ENCODE measurements around the gene PDE1C. TPM values are rescaled to one million over a fixed set of nuclear protein-coding genes. Genes with fewer than 3 reads are reported as not detected.

Gene PDE1C
- total and polyA plus RNA-seq, 2 donors (not counting 1 experiment from before 2014, with no cell fraction given) = 0.52 TPM; not detected in 1

GRCh38 chr7:31851119-31851518 is 219.1 kb downstream of the PDE1C start:
- ChIA-PET POLR2A (no interaction called here), CTCF (no interaction called here)
- H3K27me3 ChIP-seq (replicated peaks in 1 of 4; ENCODE audit: control extremely low read depth in 1 of 4, control insufficient read depth in 3 of 4, insufficient read depth in 4 of 4, low read length in 3 of 4) = no peaks in the 10 kb centered on the region
- WGBS (ENCODE audit: insufficient coverage) = 100% methylated on average over 1 of the region's 2 CpGs
- H3K79me2 ChIP-seq (ENCODE audit: control insufficient read depth, insufficient read depth, low read length) = no peaks in the 10 kb centered on the region
- no peaks in the 10 kb centered on the region for H3K4me1 ChIP-seq (ENCODE audit: control insufficient read depth in 2 of 2, insufficient read depth in 2 of 2, low read length in 2 of 2)
- Mint-ChIP-seq H3K27me3 (no peaks in the 10 kb centered on the region), H3K4me1 (no peaks in the 10 kb centered on the region), H3K9me3 (ENCODE audit: insufficient read depth) (no peaks in the 10 kb centered on the region), H3K27ac (no peak overlapping the region), H3K4me3 (no peak overlapping the region)
- H3K9ac ChIP-seq (ENCODE audit: low read length) = no peak overlapping the region
- TF ChIP-seq CTCF (IDR thresholded peaks at IDR 0.05) (no peak), EZH2 (IDR thresholded peaks at IDR 0.05; ENCODE audit: borderline replicate concordance, insufficient read depth, low read depth, low read length, poor library complexity, severe bottlenecking) (no peak)
- ATAC-seq (ENCODE audit: low read depth) = no peak
- no peak overlapping the region for H3K4me3 ChIP-seq (ENCODE audit: control extremely low read depth in 1 of 5, extremely low read depth in 1 of 5, insufficient read depth in 1 of 5, low read depth in 2 of 5, low read length in 4 of 5)
- no peak for DNase-seq
- H4K20me1 ChIP-seq (ENCODE audit: control insufficient read depth, insufficient read depth, low read length, poor library complexity, severe bottlenecking) = no peaks in the 10 kb centered on the region
- no peak overlapping the region for H2AFZ ChIP-seq (ENCODE audit: insufficient read depth, low read depth, low read length, poor library complexity, severe bottlenecking)
- H3K4me2 ChIP-seq (replicated peaks; ENCODE audit: low read depth, low read length, poor library complexity, severe bottlenecking) = no peak overlapping the region
- H3K9me3 ChIP-seq (ENCODE audit: control extremely low read depth in 1 of 3, control insufficient read depth in 2 of 3, insufficient read depth in 1 of 3, low read length in 2 of 3) = no peaks in the 10 kb centered on the region
- no peak overlapping the region for H3K27ac ChIP-seq (ENCODE audit: low read length in 2 of 2)
- intact Hi-C loops (cut with micrococcal nuclease) = no loop called here
- no peaks in the 10 kb centered on the region for H3K36me3 ChIP-seq (replicated peaks in 1 of 2; ENCODE audit: control extremely low read depth in 1 of 2, control insufficient read depth in 1 of 2, extremely low read depth in 1 of 2, insufficient read depth in 2 of 2, low read length in 1 of 2)

GRCh38 chr7:31850601-31851000 is 219.6 kb downstream of the PDE1C start:
- Histone ChIP-seq H3K9ac (ENCODE audit: low read length) (no peak overlapping the region), H3K27ac (ENCODE audit: low read length in 2 of 2) (no peak overlapping the region), H3K9me3 (ENCODE audit: control extremely low read depth in 1 of 3, control insufficient read depth in 2 of 3, insufficient read depth in 1 of 3, low read length in 2 of 3) (no peaks in the 10 kb centered on the region), H2AFZ (ENCODE audit: insufficient read depth, low read depth, low read length, poor library complexity, severe bottlenecking) (no peak overlapping the region), H3K4me3 (ENCODE audit: control extremely low read depth in 1 of 5, extremely low read depth in 1 of 5, insufficient read depth in 1 of 5, low read depth in 2 of 5, low read length in 4 of 5) (no peak overlapping the region), H3K36me3 (replicated peaks in 1 of 2; ENCODE audit: control extremely low read depth in 1 of 2, control insufficient read depth in 1 of 2, extremely low read depth in 1 of 2, insufficient read depth in 2 of 2, low read length in 1 of 2) (no peaks in the 10 kb centered on the region), H4K20me1 (ENCODE audit: control insufficient read depth, insufficient read depth, low read length, poor library complexity, severe bottlenecking) (no peaks in the 10 kb centered on the region), H3K4me1 (ENCODE audit: control insufficient read depth in 2 of 2, insufficient read depth in 2 of 2, low read length in 2 of 2) (no peaks in the 10 kb centered on the region), H3K27me3 (replicated peaks in 1 of 4; ENCODE audit: control extremely low read depth in 1 of 4, control insufficient read depth in 3 of 4, insufficient read depth in 4 of 4, low read length in 3 of 4) (no peaks in the 10 kb centered on the region), H3K4me2 (replicated peaks; ENCODE audit: low read depth, low read length, poor library complexity, severe bottlenecking) (no peak overlapping the region), H3K79me2 (ENCODE audit: control insufficient read depth, insufficient read depth, low read length) (no peaks in the 10 kb centered on the region)
- DNase-seq (no peak), ATAC-seq (ENCODE audit: low read depth) (no peak)
- no peaks in the 10 kb centered on the region for H3K9me3 Mint-ChIP-seq (ENCODE audit: insufficient read depth)
- H3K4me3 Mint-ChIP-seq = no peak overlapping the region
- intact Hi-C loops (cut with micrococcal nuclease) = no loop called here
- ChIA-PET POLR2A (no interaction called here), CTCF (no interaction called here)
- no peaks in the 10 kb centered on the region for H3K4me1 Mint-ChIP-seq
- 100% methylated on average over 3 of the region's 4 CpGs for WGBS (ENCODE audit: insufficient coverage)
- H3K27ac Mint-ChIP-seq = no peak overlapping the region
- no peaks in the 10 kb centered on the region for H3K27me3 Mint-ChIP-seq
- TF ChIP-seq CTCF (IDR thresholded peaks at IDR 0.05) (no peak), EZH2 (IDR thresholded peaks at IDR 0.05; ENCODE audit: borderline replicate concordance, insufficient read depth, low read depth, low read length, poor library complexity, severe bottlenecking) (no peak)
